WTC11 (cell line): Measurements from ENCODE around the gene SPOCK1.

Source experiments
- ATF1 ChIP-seq: sonication (generic); formaldehyde crosslinking; IDR thresholded peaks from 2 replicates; pipeline ENCODE4 v1.8.1; 2023; ENCODE audit warnings: mild to moderate bottlenecking, moderate library complexity, missing genetic modification reagents
- ATF3 ChIP-seq: sonication (generic); formaldehyde crosslinking; conservative IDR thresholded peaks from 2 replicates; pipeline ENCODE4 v1.8.1; 2022; ENCODE audit warnings: mild to moderate bottlenecking, missing genetic modification reagents
- CBFB ChIP-seq: sonication (generic); formaldehyde crosslinking; IDR thresholded peaks from 2 replicates; pipeline ENCODE4 v1.8.1; 2022; ENCODE audit warnings: mild to moderate bottlenecking, low read depth, missing genetic modification reagents
- CTCF ChIP-seq: fragments of 200-600 bp; IDR thresholded peaks from 2 replicates; pipeline ENCODE4 v1.8.0; 2022; ENCODE audit warnings: antibody characterized with exemption
- E2F4 ChIP-seq: sonication (generic); formaldehyde crosslinking; IDR thresholded peaks from 2 replicates; pipeline ENCODE4 v1.8.1; 2022; ENCODE audit warnings: low read depth, mild to moderate bottlenecking, moderate library complexity, missing genetic modification reagents, borderline replicate concordance
- ELF4 ChIP-seq: sonication (generic); formaldehyde crosslinking; IDR thresholded peaks from 2 replicates; pipeline ENCODE4 v1.8.1; 2022; ENCODE audit warnings: low read depth, mild to moderate bottlenecking, moderate library complexity, missing genetic modification reagents
- NFYB ChIP-seq: sonication (generic); formaldehyde crosslinking; conservative IDR thresholded peaks from 2 replicates; pipeline ENCODE4 v1.8.0; 2022; ENCODE audit warnings: low read depth, missing genetic modification reagents
- SP1 ChIP-seq: sonication (generic); formaldehyde crosslinking; conservative IDR thresholded peaks from 2 replicates; pipeline ENCODE4 v1.8.1; 2022; ENCODE audit warnings: missing genetic modification reagents
- USF2 ChIP-seq: sonication (generic); formaldehyde crosslinking; IDR thresholded peaks from 2 replicates; pipeline ENCODE4 v1.8.1; 2023; ENCODE audit warnings: mild to moderate bottlenecking, missing genetic modification reagents, moderate library complexity
- ZBTB21 ChIP-seq: sonication (generic); formaldehyde crosslinking; IDR thresholded peaks from 2 replicates; pipeline ENCODE4 v1.8.1; 2023; ENCODE audit warnings: mild to moderate bottlenecking, missing genetic modification reagents, borderline replicate concordance
- ZNF232 ChIP-seq: sonication (generic); formaldehyde crosslinking; IDR thresholded peaks from 2 replicates; pipeline ENCODE4 v1.8.0; 2022; ENCODE audit warnings: mild to moderate bottlenecking, missing genetic modification reagents
- ZNF263 ChIP-seq: sonication (generic); formaldehyde crosslinking; IDR thresholded peaks from 2 replicates; pipeline ENCODE4 v1.8.1; 2022; ENCODE audit warnings: low read depth, mild to moderate bottlenecking, moderate library complexity, missing genetic modification reagents
- ZNF281 ChIP-seq: sonication (generic); formaldehyde crosslinking; IDR thresholded peaks from 2 replicates; pipeline ENCODE4 v1.8.0; 2023; ENCODE audit warnings: mild to moderate bottlenecking, missing genetic modification reagents
- ZSCAN18 ChIP-seq: fragments of 250-450 bp; sonication (Bioruptor Pico); IDR thresholded peaks from 2 replicates; pipeline ENCODE4 v2.1.2; 2022; ENCODE audit warnings: mild to moderate bottlenecking, moderate library complexity

GRCh38 chr5:137329586-137330296 lies 169.4 kb downstream of the SPOCK1 start:
- TF ChIP-seq ZNF232 (CRISPR knock-in tag) (no peak), ZNF281 (CRISPR knock-in tag) (no peak), CTCF (no peak), ZSCAN18 (CRISPR knock-in tag) (no peak), CBFB (CRISPR knock-in tag) (no peak), NFYB (CRISPR knock-in tag) (no peak), ATF3 (CRISPR knock-in tag) (no peak), USF2 (no peak), ZBTB21 (CRISPR knock-in tag) (no peak), E2F4 (no peak), ELF4 (no peak), ZNF263 (CRISPR knock-in tag) (no peak), SP1 (no peak), ATF1 (CRISPR knock-in tag) (no peak)
